GM18526 (cell line): ENCODE data around the gene CA5B.

Source experiments
- POLR2A ChIP-seq: IDR thresholded peaks from 3 replicates; pipeline ENCODE4 v1.6.1; 2011; ENCODE audit not compliant: insufficient read length; ENCODE audit errors: extremely low read depth

The CA5B gene

DNA sequence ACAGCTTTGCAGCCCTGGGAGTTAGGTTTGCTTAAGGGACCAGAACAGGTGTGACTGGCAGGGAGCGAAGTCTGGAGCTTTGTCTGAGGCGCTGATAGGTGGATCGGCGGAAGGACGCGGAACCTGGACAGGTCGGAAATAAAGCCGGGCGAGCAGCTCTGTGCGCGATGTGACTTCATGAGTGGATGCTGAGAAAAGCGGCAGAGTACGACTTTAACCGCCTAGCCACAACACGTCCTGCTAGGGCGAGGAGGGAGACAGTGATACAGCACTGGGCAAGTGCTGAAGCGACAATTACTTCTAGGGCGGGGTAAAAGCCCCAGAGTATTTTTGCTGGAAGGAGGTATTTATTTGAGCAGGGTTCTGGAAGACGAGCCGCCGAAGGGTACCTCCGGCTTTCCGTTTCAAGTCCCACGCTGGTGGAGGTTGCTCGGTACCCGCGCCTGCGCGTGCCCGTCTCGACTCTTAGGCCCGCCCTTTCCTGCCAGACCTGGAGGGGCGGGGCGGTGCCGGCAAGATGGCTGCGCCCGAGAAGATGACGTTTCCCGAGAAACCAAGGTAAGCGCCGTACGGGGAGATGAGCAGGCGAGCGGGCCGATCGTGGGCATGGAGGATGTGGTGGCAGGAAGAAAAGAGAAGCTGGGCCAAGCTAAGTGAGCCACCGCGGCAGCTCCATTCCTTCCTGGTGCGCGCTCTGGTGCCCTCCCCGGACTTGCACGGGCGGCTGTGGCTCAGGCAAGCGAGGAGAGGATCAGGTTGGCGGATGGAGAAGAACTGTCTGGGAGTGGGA, 52.1 kb downstream of the CA5B start, which contains the start of gene ZRSR2:
TSS of gene ZRSR2 (plus strand) at position 506 of the 790 bp plus-strand sequence. CDS start at position 518, 12 bp downstream.
- TF ChIP-seq POLR2A = peak; percentile 88

DNA sequence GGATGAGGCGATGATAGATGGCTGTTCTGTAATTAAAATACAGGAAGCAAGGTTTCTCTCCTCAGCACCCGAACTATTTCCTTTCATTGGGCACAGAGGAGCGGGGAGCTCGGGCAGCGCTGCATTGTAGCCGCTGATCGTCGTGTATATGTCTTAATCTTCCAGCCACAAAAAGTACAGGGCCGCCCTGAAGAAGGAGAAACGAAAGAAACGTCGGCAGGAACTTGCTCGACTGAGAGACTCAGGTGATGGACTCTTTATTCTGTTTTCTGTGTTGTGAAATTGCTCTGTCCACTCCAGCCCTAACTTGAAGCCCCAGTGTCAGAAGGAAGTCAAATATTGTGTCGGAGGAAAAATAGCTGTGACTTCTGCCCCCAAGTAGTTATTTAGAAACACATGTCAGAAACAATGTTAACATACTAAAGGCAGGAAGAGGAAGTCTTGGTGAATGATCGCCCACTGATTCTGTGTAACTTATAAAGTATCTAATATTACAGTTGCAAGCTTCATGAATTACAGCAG, 52.8 kb downstream of the CA5B start:
- TF ChIP-seq POLR2A = no peak

GRCh38 chrX:15797707-15798106, 59.6 kb downstream of the CA5B start:
- no peak for TF ChIP-seq POLR2A

- TF ChIP-seq POLR2A = no peak
These were observed 66.5 kb downstream of the CA5B start for GRCh38 chrX:15804563-15804962.

GRCh38 chrX:15808254-15808653, 70.2 kb downstream of the CA5B start:
- no peak for TF ChIP-seq POLR2A

DNA sequence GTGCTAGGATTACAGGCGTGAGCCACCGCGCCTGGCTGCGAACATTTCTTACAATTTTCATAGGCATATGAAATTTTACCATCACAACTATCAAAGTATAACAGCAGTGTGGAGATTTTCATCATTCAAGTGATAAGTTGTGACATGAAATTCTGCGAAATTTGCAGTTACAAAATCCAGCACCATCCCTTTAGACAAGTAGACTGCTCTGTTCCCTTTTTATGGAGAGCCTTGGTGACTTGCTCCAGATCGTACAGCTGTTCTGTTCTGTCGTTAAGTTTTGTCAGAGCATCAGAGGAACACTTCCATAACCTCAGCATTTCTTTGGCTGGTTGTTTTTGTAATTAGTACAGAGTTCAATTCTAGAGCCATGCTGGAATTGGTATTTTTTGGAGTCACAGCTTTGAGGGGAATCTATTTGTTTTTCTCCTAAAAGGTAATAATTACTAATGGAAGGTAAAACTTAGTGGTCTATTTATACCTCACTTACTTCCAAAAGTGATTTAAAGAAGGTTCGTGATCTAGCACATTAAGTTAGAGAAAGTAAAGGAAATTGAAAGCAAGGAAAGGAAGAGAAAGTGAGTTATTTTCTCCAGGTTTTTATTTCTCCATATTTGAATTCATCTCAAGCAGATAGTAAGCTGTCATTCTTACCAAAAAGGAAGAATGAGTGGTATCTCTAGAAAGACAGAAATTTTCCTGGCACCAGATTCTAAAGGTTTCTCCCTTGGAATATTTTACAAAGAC, 74.3 kb downstream of the CA5B start:
- no peak for TF ChIP-seq POLR2A

DNA sequence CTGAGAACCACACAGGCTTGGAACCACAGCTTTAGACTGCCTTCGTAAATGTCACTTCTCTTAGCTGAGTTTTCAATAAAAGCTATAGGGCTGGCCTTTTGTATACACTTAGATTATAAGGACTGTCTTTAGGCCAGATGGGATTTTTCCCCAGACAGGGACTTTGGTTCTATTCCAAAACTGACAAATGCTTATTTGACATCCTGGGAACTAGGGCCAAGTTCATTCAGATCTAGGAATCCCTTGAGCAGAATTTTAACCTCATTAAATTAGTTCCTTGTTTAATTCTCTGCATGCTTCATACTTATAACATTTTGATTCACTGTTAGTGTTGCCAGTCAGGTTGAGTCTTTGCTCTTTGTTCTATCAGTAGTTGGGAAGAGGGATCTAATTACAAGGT, 75.3 kb downstream of the CA5B start:
- no peak for TF ChIP-seq POLR2A

- no peak for TF ChIP-seq POLR2A
These were observed 76.8 kb downstream of the CA5B start for GRCh38 chrX:15814771-15815365.

DNA sequence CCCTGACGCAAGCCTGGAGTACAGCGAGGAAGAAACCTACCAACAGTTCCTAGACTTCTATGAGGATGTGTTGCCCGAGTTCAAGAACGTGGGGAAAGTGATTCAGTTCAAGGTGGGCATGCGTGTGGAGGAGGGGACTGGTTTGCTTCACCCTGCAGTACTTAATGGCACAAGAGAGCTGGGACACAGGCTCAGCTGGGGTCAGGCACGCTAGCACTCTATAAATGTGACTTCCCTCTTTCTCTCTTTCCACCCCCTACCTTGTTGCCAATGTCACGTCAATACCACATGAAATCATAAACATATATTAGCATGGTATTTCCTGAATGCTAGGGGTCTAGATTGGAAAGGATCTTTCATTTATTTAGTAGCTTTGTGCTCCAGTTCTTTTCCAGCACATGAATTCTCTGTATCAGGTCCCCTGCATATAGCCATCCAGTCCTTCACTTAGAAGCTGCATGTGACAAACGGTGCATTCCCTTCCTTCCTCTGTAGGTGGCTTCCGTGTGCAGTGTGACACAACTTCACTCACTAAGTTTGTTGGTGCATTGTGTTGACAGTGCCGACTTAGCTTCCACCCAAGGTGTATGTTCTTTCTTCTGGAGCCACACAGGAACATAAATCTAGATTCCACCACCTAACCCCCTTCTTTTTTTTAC, 77.8 kb downstream of the CA5B start:
- no peak for TF ChIP-seq POLR2A

DNA sequence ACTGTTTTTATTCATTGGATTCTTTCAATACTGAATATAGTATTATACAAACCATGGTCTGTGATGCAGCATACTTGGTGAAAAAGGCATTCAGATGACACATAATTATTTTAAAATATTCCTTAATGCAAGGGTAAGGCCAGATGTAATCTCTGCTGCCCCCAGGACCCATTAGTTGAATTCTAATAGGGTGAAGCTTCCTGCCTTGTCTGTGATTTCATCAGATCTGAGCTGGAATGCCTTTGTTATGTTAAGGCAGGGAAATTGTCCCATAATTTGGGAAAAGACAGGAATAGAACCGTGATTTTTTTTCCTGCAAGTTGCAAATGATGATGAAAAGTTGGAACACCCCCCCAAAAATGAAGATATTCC, 78.4 kb downstream of the CA5B start:
- no peak for TF ChIP-seq POLR2A

DNA sequence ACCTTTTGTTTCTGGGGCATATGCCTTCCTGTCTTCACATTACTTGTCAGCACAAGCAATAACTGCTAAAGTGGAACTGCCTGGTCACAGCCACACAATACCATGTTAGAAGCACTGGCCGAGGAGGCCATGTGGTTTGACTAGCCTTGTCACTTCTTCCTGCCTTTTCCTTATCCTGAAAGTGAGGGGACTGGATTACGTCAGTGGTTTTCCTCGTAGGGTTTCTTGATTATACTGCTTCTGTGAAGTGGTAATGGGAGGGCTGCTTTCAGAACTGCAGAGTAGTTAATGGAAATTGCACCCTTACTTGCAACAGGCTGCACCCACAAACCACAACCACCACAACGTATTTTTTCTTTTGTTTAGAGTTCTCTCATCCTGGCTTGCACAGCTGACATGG, 78.8 kb downstream of the CA5B start:
- TF ChIP-seq POLR2A = no peak

DNA sequence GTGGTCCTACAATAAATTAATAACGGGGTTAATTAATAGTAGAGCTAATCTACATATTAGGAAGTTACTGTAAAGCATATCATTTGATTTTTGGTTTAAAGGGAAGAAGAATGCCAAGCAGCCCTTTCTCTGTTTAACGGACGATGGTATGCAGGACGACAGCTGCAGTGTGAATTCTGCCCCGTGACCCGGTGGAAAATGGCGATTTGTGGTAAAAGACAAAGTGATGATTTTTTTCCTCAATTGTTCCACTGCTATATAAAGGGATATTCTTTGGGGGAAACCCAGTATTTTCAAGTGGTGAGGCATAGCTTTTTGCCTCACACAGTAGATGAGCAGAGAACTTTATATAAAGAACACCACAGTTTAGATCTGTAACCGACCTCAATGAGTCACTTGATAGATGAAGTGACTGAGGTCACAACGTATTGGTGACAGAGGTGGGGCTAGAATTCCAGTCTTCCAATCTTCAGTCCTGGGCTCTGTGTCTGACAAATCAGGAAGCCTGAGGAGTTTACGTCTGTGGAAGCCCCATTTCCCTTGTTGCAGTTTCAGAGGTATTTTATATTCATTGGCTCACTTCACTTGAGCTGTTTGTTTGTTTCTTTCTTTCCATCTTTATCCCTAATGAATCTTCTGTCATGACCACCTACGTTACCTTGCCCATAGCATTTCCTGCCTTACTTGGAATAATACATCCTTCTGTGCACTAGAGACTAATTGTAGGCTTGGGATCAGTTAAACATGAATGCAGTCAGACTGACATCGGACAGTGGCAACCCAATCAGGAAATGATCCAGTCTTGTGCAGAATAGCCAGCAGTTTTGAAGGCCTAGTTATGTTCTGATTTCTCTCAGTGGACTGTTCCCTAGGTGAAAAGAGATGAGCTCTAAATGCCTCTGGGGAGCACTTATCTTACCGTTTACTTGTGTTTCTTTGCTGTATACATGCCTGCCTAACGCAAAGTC, 82.3 kb downstream of the CA5B start:
- no peak for TF ChIP-seq POLR2A

GRCh38 chrX:15822922-15823321, 84.9 kb downstream of the CA5B start:
- TF ChIP-seq POLR2A = no peak

DNA sequence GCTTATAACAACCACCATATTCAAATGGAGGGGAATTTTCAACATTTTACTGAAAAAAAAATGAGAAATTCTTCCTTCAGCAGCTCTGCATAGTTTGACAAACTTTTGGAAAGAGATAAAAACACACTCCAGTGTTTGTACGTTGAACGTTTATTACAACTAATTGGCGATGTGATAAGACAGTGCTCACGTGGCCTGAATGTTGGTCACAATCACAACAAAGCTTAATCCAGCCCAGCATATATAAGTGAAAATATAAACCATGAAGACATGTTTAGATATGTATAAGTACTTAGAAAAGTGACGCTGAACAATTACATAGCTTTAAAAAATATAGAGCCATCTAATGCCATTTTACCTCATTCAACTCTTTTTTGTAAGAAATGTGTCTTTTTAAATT, 87.9 kb downstream of the CA5B start:
- TF ChIP-seq POLR2A = no peak

- TF ChIP-seq POLR2A = no peak
These were observed 91.1 kb downstream of the CA5B start for GRCh38 chrX:15829217-15829616.

- no peak for TF ChIP-seq POLR2A
These were observed 96.0 kb downstream of the CA5B start for GRCh38 chrX:15834053-15834452.
